HG03280 (cell line): Measurements from ENCODE around the gene GUCY1A2.

Experiments used
- ATAC-seq: cut with Tn5 transposase; IDR thresholded peaks from one replicate; pipeline ENCODE4 v1.9.1; 2021; ENCODE audit warnings: mild to moderate bottlenecking, moderate library complexity; ENCODE audit not compliant: unreplicated experiment

Gene GUCY1A2

DNA sequence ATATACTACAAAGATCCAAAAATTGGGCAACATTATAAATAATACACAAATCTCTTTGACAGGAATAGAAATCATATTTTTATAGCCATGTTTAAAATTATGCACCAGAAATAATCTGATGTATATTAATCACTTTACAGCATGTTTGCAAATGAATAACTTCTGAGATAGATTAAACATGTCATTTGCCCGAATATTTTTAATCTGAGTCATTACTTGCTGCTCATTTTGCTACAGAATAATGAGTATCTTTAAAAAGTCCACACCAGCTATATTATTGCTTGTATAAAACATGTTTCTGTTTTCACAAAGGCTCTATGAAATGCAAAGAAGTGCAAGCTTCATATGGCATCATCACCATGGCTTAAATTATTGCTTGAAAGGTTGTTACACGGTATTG is 336.8 kb downstream of the GUCY1A2 start:
- ATAC-seq, result no peak

DNA sequence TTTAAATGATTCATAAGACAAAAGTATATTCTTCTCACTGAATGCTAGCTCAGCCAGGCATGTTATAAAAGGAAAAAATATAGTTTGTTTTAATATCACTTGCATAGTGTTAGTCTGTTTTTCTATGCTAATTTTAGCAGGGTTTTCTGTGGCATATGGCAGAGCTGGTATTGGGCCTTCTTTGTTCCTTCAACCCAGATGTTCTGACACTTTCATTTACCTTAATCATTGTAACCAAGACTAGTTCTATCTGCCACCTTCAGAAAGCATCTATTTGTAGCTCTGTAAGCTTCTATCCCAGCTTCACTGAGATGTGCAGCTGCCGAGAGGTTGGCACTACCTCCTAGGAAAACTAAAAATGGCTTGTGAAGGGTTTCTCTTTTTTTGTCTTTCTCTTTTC is 338.7 kb downstream of the GUCY1A2 start:
- no peak for ATAC-seq

DNA sequence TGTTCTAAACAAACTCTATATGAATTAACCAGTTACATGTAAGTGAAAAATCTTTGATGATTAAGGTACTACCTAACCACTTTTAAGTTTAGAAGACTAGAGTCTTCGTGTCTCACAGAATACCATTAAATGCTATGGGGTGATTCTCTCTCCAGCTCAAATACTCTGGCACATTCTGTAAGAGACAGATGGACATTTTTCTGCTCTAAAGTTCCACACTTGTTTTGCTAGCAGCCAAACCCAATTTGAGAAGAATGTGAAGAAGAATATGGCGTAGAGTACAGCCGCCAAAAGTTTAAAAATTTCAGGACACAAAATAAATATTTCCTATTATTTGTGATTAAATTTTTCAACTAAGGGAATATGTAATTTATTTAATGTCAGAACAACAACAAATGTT is 339.1 kb downstream of the GUCY1A2 start:
- ATAC-seq, result no peak

DNA sequence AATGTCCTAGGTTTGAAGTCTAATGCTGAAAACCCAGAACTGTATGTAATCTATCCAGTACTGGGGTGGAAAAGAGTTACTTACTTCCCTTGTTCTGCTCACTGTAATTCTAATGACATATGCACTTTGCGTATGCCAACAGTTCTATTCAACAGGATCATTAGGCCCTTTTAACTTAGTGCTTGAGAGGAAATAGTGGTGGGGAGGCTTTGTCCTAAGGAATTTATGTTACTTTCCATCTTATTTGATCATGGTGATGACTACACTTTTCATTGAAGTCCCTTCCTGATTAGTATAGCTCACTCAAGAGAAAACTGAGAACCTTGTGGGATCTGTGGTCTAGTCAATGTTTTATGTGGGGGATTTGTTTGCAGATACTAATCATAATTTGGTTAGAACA is 348.2 kb downstream of the GUCY1A2 start:
- no peak for ATAC-seq

DNA sequence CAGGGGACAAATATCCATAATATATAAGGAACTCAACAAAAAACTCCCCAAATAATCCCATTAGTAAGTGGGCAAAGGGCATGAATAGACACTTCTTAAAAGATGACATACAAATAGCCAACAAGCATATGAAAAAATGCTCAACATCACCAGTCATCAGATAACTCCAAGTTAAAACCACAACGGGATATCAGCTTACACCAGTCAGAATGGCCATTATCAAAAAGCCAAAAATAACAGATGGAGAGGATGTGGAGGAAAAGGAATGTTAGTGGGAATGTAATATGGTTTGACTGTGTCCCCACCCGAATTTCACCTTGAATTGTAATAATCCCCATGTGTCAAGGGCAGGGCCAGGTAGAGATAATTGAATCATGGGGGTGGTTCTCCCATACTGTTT is 350.1 kb downstream of the GUCY1A2 start:
- ATAC-seq, result no peak

DNA sequence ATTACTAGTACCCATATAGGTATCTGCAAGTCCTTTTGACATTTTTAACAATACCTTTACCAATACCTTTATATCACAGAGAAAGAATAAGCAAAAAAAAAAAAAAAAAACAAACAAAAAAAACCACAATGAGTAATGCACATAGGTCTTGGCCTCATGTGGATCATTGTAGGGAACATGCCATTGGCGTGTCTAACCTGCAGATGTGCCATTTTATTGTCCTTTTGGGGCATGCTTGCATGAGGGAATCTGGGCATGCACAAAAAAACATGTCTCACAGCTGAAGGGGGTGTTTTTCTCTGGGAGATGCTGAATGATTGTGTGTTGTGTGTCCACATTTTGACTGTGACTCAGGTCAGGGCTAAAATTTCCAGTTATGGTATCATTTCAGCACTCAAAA is 361.6 kb downstream of the GUCY1A2 start:
- no peak for ATAC-seq

DNA sequence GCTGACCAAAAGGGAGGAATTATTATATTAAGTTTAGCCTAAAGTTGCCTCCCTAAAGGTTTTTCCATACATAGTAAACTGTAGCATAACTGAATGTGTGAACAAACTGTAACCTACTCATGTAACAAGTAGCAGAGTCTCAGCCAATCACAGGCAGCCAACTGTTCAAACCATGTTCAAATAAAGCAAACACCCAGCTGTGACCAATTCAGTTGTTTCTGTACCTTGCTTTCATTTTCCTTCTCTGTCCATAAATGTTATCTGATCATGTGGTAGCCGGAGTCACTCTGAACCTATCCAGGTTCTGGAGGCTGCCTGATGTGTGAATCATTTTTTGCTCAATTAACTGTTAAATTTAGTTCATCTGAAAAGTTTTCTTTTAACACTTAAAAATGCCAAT is 373.5 kb downstream of the GUCY1A2 start:
- no peak for ATAC-seq

DNA sequence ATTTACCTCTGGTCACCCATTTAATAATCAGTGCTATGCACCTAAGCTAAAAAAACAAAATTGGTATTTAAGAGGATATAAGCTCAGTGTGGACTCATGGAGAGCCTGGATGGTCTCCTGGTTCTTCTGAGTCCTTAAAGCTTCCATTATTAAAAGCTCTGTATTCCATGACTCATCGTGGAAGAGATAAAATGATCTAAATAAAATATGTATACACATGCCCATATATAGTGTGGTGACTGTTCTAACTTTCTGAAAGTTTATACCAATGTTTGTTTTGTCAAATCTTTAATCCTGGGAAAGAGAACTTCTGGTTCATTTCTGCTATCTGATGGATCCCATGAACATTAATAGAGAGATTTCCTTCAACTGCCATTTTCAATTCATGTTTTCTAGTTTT is 375.9 kb downstream of the GUCY1A2 start:
- ATAC-seq, result no peak

DNA sequence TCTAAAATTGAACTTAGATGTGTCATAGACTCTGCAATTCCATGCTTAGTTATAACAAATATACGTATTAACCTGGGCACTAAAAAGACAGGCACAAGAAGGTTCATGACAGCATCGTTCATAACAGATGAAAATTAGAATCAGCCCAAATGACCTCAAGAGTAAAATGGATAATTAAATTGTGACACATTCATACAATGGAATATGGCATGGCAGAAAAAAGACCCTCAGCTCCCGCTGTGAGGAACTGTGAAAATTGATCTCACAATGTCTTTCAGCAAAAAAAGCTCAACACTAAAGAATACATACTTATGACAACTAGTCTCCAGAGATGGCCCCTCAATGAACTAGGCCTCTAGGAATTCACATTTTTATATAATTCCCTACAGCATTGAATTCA is 386.0 kb downstream of the GUCY1A2 start:
- ATAC-seq, result no peak

DNA sequence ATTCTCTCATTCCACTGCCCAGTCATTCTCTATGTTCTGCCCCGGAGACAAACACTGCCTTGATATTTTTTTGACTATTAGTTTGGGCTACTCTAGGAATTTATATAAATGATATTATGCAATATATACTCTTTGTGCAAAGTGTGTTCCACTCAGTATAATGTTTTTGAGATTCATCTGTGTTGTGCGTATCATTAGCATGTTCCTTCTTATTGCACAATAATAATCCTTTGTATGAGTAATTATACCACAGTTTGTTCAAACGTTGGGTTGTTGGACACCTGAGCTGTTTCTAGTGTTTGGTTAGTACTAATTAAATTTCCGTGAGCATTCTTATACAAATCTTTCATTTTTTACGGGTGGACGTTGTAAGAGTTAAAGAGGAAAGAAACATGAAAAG is 390.6 kb downstream of the GUCY1A2 start:
- ATAC-seq, result no peak

DNA sequence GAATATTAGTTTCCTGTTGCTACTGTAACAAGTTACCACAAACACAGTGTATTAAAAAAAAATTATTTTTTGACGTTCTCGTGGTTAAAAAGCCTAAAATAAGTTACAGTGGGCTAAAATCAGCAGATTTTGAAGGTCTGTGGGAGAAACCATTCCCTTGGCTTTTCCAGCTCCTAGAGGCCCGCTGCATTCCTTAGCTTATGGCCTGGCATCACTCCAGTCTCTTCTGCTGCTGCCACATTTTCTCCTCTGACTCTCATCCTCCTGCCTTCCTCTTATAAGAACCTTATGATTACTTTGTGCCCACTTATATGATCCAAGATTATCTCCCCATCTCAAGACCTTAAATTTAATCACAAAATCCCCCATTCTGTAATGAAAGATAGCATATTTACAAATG is 392.7 kb downstream of the GUCY1A2 start:
- no peak for ATAC-seq

DNA sequence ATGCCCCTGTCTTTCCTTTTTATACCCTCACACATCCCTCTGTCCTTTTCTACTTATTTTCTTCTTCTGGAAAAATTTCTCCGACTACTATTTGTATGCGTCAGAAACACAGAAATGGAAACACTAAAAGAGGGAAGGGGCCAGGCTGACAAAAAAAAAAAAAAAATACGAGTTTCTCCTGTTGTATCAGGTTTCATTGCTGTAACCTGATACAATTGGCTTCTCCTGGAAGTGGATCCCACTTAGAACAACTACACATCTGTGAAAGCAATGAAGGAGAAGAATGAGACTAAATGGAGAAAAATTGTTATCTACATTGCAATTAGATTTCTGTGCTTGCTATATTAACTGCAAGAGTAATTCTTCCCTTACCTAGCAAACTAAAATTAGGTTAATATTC is 393.9 kb downstream of the GUCY1A2 start:
- no peak for ATAC-seq
